Keratinocyte (primary cell): ENCODE measurements around the gene OTUD6A.

Experiments used
- CTCF ChIP-seq, 3 experiments: IDR thresholded peaks in 1 of 3; conservative IDR thresholded peaks in 1 of 3; optimal IDR thresholded peaks in 1 of 3; 2 replicates in 2 of 3; 3 replicates in 1 of 3; pipeline versions ENCODE3 to v1.5.1; 2011; ENCODE audit warnings: low read length in 3 of 3, mild to moderate bottlenecking in 3 of 3, moderate library complexity in 2 of 3, control low read depth in 1 of 3, inconsistent platforms in 1 of 3; ENCODE audit not compliant: insufficient read depth in 2 of 3; ENCODE audit errors: extremely low read depth in 1 of 3
- EZH2 ChIP-seq: IDR thresholded peaks from one replicate; pipeline ENCODE4 v1.6.1; 2012; ENCODE audit warnings: inconsistent platforms, mild to moderate bottlenecking, low read length, moderate library complexity

- TF ChIP-seq CTCF (optimal IDR thresholded peaks at IDR 0.05 in 1 of 3, IDR thresholded peaks at IDR 0.05 in 1 of 3, conservative IDR thresholded peaks at IDR 0.05 in 1 of 3; ENCODE audit: extremely low read depth in 1 of 3, insufficient read depth in 2 of 3, low read length in 3 of 3) (no peak), EZH2 (no peak)
These were observed 26.5 kb downstream of the OTUD6A start for GRCh38 chrX:70088751-70089150.
